ENCODE measurements around the gene SYNGR2. TPM values are rescaled to one million over a fixed set of nuclear protein-coding genes. Genes with fewer than 3 reads are reported as not detected.

SYNGR2 gene
- total and polyA plus RNA-seq, 8 donors, result 39.0 to 227 (median 48.6) TPM

DNA sequence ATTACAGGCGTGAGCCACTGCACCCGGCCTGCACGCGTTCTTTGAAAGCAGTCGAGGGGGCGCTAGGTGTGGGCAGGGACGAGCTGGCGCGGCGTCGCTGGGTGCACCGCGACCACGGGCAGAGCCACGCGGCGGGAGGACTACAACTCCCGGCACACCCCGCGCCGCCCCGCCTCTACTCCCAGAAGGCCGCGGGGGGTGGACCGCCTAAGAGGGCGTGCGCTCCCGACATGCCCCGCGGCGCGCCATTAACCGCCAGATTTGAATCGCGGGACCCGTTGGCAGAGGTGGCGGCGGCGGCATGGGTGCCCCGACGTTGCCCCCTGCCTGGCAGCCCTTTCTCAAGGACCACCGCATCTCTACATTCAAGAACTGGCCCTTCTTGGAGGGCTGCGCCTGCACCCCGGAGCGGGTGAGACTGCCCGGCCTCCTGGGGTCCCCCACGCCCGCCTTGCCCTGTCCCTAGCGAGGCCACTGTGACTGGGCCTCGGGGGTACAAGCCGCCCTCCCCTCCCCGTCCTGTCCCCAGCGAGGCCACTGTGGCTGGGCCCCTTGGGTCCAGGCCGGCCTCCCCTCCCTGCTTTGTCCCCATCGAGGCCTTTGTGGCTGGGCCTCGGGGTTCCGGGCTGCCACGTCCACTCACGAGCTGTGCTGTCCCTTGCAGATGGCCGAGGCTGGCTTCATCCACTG lies 45.8 kb downstream of the SYNGR2 start, which contains the start of gene BIRC5:
BIRC5 (plus strand) TSS at position 238 of the 690 bp plus-strand sequence; CDS start at position 302, 64 bp downstream.
- ATAC-seq (peak; percentile 100), DNase-seq (peak; percentile 72 to 96 (median 90))
- Histone ChIP-seq H3K9me3 (no peaks in the 10 kb centered on the region), H3K36me3 (no peaks in the 10 kb centered on the region), H3K27me3 (no peaks in the 10 kb centered on the region), H3K4me1 (peaks cover 4 to 20% of the 10 kb centered on the region in 2 donors), H3K4me3 (peak within 1 kb of the TSS; percentile 46 to 48), H3K27ac (no peak within 1 kb of the TSS)
- intact Hi-C loops (cut with DNase I), result no loop called here
- TF ChIP-seq, protein P1, sequence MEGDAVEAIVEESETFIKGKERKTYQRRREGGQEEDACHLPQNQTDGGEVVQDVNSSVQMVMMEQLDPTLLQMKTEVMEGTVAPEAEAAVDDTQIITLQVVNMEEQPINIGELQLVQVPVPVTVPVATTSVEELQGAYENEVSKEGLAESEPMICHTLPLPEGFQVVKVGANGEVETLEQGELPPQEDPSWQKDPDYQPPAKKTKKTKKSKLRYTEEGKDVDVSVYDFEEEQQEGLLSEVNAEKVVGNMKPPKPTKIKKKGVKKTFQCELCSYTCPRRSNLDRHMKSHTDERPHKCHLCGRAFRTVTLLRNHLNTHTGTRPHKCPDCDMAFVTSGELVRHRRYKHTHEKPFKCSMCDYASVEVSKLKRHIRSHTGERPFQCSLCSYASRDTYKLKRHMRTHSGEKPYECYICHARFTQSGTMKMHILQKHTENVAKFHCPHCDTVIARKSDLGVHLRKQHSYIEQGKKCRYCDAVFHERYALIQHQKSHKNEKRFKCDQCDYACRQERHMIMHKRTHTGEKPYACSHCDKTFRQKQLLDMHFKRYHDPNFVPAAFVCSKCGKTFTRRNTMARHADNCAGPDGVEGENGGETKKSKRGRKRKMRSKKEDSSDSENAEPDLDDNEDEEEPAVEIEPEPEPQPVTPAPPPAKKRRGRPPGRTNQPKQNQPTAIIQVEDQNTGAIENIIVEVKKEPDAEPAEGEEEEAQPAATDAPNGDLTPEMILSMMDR (IDR thresholded peaks at IDR 0.05), result no peak

DNA sequence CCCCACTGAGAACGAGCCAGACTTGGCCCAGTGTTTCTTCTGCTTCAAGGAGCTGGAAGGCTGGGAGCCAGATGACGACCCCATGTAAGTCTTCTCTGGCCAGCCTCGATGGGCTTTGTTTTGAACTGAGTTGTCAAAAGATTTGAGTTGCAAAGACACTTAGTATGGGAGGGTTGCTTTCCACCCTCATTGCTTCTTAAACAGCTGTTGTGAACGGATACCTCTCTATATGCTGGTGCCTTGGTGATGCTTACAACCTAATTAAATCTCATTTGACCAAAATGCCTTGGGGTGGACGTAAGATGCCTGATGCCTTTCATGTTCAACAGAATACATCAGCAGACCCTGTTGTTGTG lies 46.3 kb downstream of the SYNGR2 start:
- intact Hi-C loops (cut with DNase I), result no loop called here
- peaks cover 4 to 20% of the 10 kb centered on the region in 2 donors for H3K4me1 ChIP-seq
- ATAC-seq, result no peak
- H3K36me3 ChIP-seq, result peaks cover 0 to 5% of the 10 kb centered on the region in 2 donors
- TF ChIP-seq, protein P1 (IDR thresholded peaks at IDR 0.05), result no peak
- H3K9me3 ChIP-seq, result no peaks in the 10 kb centered on the region
- no peak for DNase-seq
- H3K4me3 ChIP-seq, result peak overlapping the region; percentile 46 to 48
- no peaks in the 10 kb centered on the region for H3K27me3 ChIP-seq
- H3K27ac ChIP-seq, result no peak overlapping the region

DNA sequence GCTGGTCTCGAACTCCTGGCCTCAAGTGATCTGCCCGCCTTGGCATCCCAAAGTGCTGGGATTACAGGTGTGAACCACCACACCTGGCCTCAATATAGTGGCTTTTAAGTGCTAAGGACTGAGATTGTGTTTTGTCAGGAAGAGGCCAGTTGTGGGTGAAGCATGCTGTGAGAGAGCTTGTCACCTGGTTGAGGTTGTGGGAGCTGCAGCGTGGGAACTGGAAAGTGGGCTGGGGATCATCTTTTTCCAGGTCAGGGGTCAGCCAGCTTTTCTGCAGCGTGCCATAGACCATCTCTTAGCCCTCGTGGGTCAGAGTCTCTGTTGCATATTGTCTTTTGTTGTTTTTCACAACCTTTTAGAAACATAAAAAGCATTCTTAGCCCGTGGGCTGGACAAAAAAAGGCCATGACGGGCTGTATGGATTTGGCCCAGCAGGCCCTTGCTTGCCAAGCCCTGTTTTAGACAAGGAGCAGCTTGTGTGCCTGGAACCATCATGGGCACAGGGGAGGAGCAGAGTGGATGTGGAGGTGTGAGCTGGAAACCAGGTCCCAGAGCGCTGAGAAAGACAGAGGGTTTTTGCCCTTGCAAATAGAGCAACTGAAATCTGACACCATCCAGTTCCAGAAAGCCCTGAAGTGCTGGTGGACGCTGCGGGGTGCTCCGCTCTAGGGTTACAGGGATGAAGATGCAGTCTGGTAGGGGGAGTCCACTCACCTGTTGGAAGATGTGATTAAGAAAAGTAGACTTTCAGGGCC lies 51.2 kb downstream of the SYNGR2 start:
- no peaks in the 10 kb centered on the region for H3K27me3 ChIP-seq
- peak; percentile 13 for ATAC-seq
- H3K36me3 ChIP-seq, result peaks cover 0 to 15% of the 10 kb centered on the region in 2 donors
- no peak overlapping the region for H3K4me3 ChIP-seq
- no peaks in the 10 kb centered on the region for H3K9me3 ChIP-seq
- TF ChIP-seq, protein P1 (IDR thresholded peaks at IDR 0.05), result no peak
- peaks cover under 1 to 8% of the 10 kb centered on the region in 2 donors for H3K4me1 ChIP-seq
- intact Hi-C loops (cut with DNase I), result no loop called here
- H3K27ac ChIP-seq, result no peak overlapping the region
- DNase-seq, result no peak

Other genes with a start within 250 kb of the SYNGR2 start
- gene TNRC6C, start 209.9 kb upstream of the SYNGR2 start, total RNA-seq, result 10 to 100 TPM; 14.0 to 18.8 TPM
- 10 to 100 TPM; 15.1 to 20.3 (median 16.6) TPM for gene TNRC6C, start 209.9 kb upstream of the SYNGR2 start, polyA plus RNA-seq (ENCODE audit: insufficient read length in 6 of 6)
- gene TMC6, start 39.8 kb upstream of the SYNGR2 start, total RNA-seq, result 100 to 1,000 TPM; 149 to 152 TPM
- gene TMC6, start 39.8 kb upstream of the SYNGR2 start, polyA plus RNA-seq (ENCODE audit: insufficient read length in 6 of 6), result 10 to 100 TPM; 31.4 to 57.5 (median 38.7) TPM
- gene TMC8, start 37.8 kb upstream of the SYNGR2 start, total RNA-seq, result 10 to 100 TPM; 14.7 to 37.3 TPM
- gene TMC8, start 37.8 kb upstream of the SYNGR2 start, polyA plus RNA-seq (ENCODE audit: insufficient read length in 6 of 6), result 1 to 10 TPM; 4.1 to 6.6 (median 5.4) TPM
- not detected for gene C17orf99, start 22.2 kb upstream of the SYNGR2 start, total RNA-seq
- under 1 TPM; 0.07 to 0.85 (median 0.26) TPM for gene C17orf99, start 22.2 kb upstream of the SYNGR2 start, polyA plus RNA-seq (ENCODE audit: insufficient read length in 6 of 6)
- gene TK1, start 18.5 kb downstream of the SYNGR2 start, total RNA-seq, result 10 to 100 TPM; 24.0 to 33.0 TPM
- gene TK1, start 18.5 kb downstream of the SYNGR2 start, polyA plus RNA-seq (ENCODE audit: insufficient read length in 6 of 6), result 10 to 100 TPM; 22.5 to 54.9 (median 28.2) TPM
- gene AFMID, start 18.8 kb downstream of the SYNGR2 start, total RNA-seq, result 10 to 100 TPM; 31.3 to 38.6 TPM
- gene AFMID, start 18.8 kb downstream of the SYNGR2 start, polyA plus RNA-seq (ENCODE audit: insufficient read length in 6 of 6), result 10 to 100 TPM; 49.8 to 58.9 (median 51.3) TPM
- gene BIRC5, start 45.7 kb downstream of the SYNGR2 start, total RNA-seq, result 10 to 100 TPM in 1 of 2 donors, 1 to 10 TPM in 1; 4.8 to 12.1 TPM
- gene BIRC5, start 45.7 kb downstream of the SYNGR2 start, polyA plus RNA-seq (ENCODE audit: insufficient read length in 6 of 6), result 10 to 100 TPM; 18.4 to 43.4 (median 26.5) TPM
- gene TMEM235, start 63.0 kb downstream of the SYNGR2 start, total RNA-seq, result not detected
- under 1 TPM in 4 of 6 donors, not detected in 2; 0.11 to 0.35 (median 0.23) TPM for gene TMEM235, start 63.0 kb downstream of the SYNGR2 start, polyA plus RNA-seq (ENCODE audit: insufficient read length in 6 of 6)
- gene SOCS3, start 191.5 kb downstream of the SYNGR2 start, total RNA-seq, result 100 to 1,000 TPM in 1 of 2 donors, 10 to 100 TPM in 1; 60.7 to 110 TPM
- gene SOCS3, start 191.5 kb downstream of the SYNGR2 start, polyA plus RNA-seq (ENCODE audit: insufficient read length in 6 of 6), result 100 to 1,000 TPM in 1 of 6 donors, 10 to 100 TPM in 4, 1 to 10 TPM in 1; 4.7 to 118 (median 24.2) TPM
- 10 to 100 TPM; 63.4 to 83.6 TPM for gene PGS1, start 210.1 kb downstream of the SYNGR2 start, total RNA-seq
- gene PGS1, start 210.1 kb downstream of the SYNGR2 start, polyA plus RNA-seq (ENCODE audit: insufficient read length in 6 of 6), result 10 to 100 TPM; 42.9 to 62.0 (median 55.9) TPM

All from left lung (tissue), 10 donors.